Loucy (cell line): ENCODE data around the gene SRGAP2C.
"Not testable (repeated sequence)": the region's sequence is repeated elsewhere in the genome, so short reads cannot be mapped to it uniquely, and the experiment has no call there.

ENCODE experiments used
- EZH2phosphoT487 ChIP-seq: fragments of 200-600 bp; IDR thresholded peaks from 2 replicates; pipeline ENCODE4 v1.6.1; 2018; ENCODE audit warnings: antibody characterized with exemption, mild to moderate bottlenecking, moderate library complexity, borderline replicate concordance
- TF ChIP-seq, protein P1 (sequence below): fragments of 200-600 bp; sonication (generic); conservative IDR thresholded peaks from 2 replicates; pipeline ENCODE4 v1.5.1; 2014; ENCODE audit warnings: mild to moderate bottlenecking, antibody characterized with exemption, low read length

DNA sequence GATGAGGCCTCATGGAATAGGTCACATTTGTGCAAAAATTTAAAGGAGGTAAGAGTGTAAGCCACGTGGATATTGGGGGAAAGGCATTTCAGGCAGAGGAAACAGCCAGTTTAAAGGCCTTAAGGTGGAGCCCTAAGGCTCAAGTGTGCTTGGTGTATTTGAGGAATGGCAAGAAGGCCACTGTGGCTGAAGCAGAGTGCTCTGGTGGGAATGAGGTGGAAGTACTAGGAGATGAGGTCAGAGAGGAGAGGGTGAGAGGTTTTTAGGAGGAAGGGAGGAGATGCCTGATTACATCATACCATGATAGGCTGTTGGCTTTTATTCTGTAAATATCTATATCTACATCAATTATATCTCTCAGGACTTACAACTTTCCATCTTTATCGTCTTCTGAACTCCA lies 75.4 kb downstream of the SRGAP2C start:
- TF ChIP-seq, protein P1, sequence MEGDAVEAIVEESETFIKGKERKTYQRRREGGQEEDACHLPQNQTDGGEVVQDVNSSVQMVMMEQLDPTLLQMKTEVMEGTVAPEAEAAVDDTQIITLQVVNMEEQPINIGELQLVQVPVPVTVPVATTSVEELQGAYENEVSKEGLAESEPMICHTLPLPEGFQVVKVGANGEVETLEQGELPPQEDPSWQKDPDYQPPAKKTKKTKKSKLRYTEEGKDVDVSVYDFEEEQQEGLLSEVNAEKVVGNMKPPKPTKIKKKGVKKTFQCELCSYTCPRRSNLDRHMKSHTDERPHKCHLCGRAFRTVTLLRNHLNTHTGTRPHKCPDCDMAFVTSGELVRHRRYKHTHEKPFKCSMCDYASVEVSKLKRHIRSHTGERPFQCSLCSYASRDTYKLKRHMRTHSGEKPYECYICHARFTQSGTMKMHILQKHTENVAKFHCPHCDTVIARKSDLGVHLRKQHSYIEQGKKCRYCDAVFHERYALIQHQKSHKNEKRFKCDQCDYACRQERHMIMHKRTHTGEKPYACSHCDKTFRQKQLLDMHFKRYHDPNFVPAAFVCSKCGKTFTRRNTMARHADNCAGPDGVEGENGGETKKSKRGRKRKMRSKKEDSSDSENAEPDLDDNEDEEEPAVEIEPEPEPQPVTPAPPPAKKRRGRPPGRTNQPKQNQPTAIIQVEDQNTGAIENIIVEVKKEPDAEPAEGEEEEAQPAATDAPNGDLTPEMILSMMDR: not testable (repeated sequence)
- TF ChIP-seq EZH2phosphoT487: not testable (repeated sequence)
